Measurements from ENCODE around the gene CTR9. TPM values are rescaled to one million over a fixed set of nuclear protein-coding genes. Genes with fewer than 3 reads are reported as not detected.
A peak's percentile ranks its signal among the peaks of the same experiment; 100 is the strongest.

The CTR9 gene
- total and polyA plus RNA-seq, 2 of the 13 experiments (the other 11 are each of a cell fraction or from before 2014, with no cell fraction given), result 6.6 to 22.1 TPM

DNA sequence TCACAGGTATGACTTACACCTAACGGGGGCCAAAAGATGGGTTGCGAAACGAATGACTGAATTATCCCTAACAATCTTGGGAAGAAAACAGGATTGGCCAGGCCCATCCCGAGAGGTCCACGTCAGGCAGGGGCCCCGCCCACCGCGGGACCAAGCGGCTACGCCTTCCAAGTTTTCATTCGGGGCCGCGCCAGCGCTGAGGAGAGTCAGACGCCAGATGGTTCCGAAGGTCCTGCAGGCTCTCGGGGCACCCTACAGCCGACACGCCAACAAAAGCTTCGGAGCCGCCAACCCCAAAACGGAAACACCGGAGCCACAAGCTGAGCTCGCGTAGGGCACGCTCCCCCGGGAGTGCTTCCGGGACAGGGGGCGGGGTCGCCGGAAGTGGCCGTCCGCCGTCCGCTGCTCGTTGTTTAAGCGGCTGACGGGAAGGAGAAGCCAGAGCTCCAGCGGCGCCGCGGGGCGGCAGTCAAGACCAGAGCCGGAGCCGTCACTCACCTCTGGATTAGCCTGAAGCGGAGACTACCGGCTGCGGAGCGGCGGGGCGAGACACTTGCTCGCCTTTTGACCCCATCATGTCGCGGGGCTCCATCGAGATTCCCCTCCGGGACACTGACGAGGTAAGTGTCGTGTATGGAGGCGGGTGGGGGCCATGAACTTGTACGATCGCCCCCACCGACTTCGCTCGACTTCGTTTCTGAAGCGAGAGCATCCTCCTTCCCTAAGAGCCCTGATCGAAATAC lies at the start of gene CTR9 (continued):
- TF ChIP-seq, protein P1, sequence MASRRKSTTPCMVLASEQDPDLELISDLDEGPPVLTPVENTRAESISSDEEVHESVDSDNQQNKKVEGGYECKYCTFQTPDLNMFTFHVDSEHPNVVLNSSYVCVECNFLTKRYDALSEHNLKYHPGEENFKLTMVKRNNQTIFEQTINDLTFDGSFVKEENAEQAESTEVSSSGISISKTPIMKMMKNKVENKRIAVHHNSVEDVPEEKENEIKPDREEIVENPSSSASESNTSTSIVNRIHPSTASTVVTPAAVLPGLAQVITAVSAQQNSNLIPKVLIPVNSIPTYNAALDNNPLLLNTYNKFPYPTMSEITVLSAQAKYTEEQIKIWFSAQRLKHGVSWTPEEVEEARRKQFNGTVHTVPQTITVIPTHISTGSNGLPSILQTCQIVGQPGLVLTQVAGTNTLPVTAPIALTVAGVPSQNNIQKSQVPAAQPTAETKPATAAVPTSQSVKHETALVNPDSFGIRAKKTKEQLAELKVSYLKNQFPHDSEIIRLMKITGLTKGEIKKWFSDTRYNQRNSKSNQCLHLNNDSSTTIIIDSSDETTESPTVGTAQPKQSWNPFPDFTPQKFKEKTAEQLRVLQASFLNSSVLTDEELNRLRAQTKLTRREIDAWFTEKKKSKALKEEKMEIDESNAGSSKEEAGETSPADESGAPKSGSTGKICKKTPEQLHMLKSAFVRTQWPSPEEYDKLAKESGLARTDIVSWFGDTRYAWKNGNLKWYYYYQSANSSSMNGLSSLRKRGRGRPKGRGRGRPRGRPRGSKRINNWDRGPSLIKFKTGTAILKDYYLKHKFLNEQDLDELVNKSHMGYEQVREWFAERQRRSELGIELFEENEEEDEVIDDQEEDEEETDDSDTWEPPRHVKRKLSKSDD (CRISPR knock-in tag; IDR thresholded peaks at IDR 0.05; ENCODE audit: low read depth), result peak; percentile 80
- TF ChIP-seq FOXJ3 (CRISPR knock-in tag; IDR thresholded peaks at IDR 0.05; ENCODE audit: borderline replicate concordance) (peak; percentile 56; the same call in 1 of the 2 replicates), KLF12 (CRISPR knock-in tag; IDR thresholded peaks at IDR 0.05; ENCODE audit: borderline replicate concordance) (peak; percentile 89), ZNF446 (CRISPR knock-in tag; IDR thresholded peaks at IDR 0.05) (no peak), MNT (IDR thresholded peaks at IDR 0.05) (peak; percentile 69), HOXA3 (CRISPR knock-in tag; IDR thresholded peaks at IDR 0.05) (peak; percentile 93), PHF21A (CRISPR knock-in tag; IDR thresholded peaks at IDR 0.05) (peak; percentile 94), ZNF557 (CRISPR knock-in tag; IDR thresholded peaks at IDR 0.05) (peak; percentile 63; the same call in 1 of the 2 replicates), PITX1 (CRISPR knock-in tag; IDR thresholded peaks at IDR 0.05) (peak; percentile 85), THYN1 (CRISPR knock-in tag; IDR thresholded peaks at IDR 0.05; ENCODE audit: borderline replicate concordance, low read depth) (no peak), ZNF367 (CRISPR knock-in tag; IDR thresholded peaks at IDR 0.05; ENCODE audit: borderline replicate concordance) (peak; percentile 84; the same call in 1 of the 2 replicates), HOXA9 (CRISPR knock-in tag; IDR thresholded peaks at IDR 0.05; ENCODE audit: borderline replicate concordance) (no peak), SIN3B (IDR thresholded peaks at IDR 0.05; ENCODE audit: low read length) (peak; percentile 60; the same call in 1 of the 2 replicates)
- TF ChIP-seq, protein P2, sequence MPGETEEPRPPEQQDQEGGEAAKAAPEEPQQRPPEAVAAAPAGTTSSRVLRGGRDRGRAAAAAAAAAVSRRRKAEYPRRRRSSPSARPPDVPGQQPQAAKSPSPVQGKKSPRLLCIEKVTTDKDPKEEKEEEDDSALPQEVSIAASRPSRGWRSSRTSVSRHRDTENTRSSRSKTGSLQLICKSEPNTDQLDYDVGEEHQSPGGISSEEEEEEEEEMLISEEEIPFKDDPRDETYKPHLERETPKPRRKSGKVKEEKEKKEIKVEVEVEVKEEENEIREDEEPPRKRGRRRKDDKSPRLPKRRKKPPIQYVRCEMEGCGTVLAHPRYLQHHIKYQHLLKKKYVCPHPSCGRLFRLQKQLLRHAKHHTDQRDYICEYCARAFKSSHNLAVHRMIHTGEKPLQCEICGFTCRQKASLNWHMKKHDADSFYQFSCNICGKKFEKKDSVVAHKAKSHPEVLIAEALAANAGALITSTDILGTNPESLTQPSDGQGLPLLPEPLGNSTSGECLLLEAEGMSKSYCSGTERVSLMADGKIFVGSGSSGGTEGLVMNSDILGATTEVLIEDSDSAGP (CRISPR knock-in tag; IDR thresholded peaks at IDR 0.05; ENCODE audit: borderline replicate concordance), result peak; percentile 88; the same call in 1 of the 2 replicates
- TF ChIP-seq, protein P3, sequence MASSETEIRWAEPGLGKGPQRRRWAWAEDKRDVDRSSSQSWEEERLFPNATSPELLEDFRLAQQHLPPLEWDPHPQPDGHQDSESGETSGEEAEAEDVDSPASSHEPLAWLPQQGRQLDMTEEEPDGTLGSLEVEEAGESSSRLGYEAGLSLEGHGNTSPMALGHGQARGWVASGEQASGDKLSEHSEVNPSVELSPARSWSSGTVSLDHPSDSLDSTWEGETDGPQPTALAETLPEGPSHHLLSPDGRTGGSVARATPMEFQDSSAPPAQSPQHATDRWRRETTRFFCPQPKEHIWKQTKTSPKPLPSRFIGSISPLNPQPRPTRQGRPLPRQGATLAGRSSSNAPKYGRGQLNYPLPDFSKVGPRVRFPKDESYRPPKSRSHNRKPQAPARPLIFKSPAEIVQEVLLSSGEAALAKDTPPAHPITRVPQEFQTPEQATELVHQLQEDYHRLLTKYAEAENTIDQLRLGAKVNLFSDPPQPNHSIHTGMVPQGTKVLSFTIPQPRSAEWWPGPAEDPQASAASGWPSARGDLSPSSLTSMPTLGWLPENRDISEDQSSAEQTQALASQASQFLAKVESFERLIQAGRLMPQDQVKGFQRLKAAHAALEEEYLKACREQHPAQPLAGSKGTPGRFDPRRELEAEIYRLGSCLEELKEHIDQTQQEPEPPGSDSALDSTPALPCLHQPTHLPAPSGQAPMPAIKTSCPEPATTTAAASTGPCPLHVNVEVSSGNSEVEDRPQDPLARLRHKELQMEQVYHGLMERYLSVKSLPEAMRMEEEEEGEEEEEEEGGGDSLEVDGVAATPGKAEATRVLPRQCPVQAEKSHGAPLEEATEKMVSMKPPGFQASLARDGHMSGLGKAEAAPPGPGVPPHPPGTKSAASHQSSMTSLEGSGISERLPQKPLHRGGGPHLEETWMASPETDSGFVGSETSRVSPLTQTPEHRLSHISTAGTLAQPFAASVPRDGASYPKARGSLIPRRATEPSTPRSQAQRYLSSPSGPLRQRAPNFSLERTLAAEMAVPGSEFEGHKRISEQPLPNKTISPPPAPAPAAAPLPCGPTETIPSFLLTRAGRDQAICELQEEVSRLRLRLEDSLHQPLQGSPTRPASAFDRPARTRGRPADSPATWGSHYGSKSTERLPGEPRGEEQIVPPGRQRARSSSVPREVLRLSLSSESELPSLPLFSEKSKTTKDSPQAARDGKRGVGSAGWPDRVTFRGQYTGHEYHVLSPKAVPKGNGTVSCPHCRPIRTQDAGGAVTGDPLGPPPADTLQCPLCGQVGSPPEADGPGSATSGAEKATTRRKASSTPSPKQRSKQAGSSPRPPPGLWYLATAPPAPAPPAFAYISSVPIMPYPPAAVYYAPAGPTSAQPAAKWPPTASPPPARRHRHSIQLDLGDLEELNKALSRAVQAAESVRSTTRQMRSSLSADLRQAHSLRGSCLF (CRISPR knock-in tag; IDR thresholded peaks at IDR 0.05; ENCODE audit: borderline replicate concordance), result peak; percentile 53; the same call in 1 of the 2 replicates

Data from HepG2 (cell line).